Panc1 (cell line): ENCODE measurements around the gene TWF2.

Source experiments
- POLR2AphosphoS5 ChIP-seq: IDR thresholded peaks from 2 replicates; pipeline ENCODE4 v1.6.1; 2012; ENCODE audit warnings: mild to moderate bottlenecking, low read depth, low read length, moderate library complexity
- TCF7L2 ChIP-seq: IDR thresholded peaks from 2 replicates; pipeline ENCODE4 v1.6.1; 2011; ENCODE audit warnings: mild to moderate bottlenecking, low read depth, low read length, inconsistent platforms
- TF ChIP-seq, protein P1 (sequence below): fragments of 450-650 bp; IDR thresholded peaks from 2 replicates; pipeline ENCODE4 v1.5.1; 2017; ENCODE audit warnings: mild to moderate bottlenecking
- TF ChIP-seq, protein P2 (sequence below), 2 experiments: IDR thresholded peaks; 2 replicates each; pipeline ENCODE4 v1.6.1; 2011 to 2012; ENCODE audit warnings: low read depth in 2 of 2, control low read depth in 1 of 2, low read length in 1 of 2, mild to moderate bottlenecking in 1 of 2, moderate library complexity in 1 of 2; ENCODE audit not compliant: insufficient read depth in 1 of 2

DNA sequence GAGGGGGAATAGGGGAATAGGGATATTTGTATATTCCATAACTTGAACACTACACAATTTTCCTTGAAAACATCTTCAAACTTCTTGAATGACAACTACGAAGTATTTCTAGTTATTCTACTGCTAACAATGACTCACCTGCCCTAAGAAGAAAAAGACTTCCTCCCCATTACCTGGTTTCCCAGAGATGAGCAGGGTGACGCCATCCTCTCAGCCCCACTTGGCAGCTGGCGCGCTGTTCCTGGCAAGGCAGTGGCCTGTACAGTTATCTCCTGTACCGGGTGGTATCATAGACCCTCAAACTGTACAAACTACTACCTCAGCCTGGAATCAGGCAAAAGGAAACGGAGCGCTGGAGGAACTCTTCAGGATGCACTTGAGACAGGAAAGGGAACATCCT lies 29.1 kb upstream of the TWF2 start:
- TF ChIP-seq, protein P1, sequence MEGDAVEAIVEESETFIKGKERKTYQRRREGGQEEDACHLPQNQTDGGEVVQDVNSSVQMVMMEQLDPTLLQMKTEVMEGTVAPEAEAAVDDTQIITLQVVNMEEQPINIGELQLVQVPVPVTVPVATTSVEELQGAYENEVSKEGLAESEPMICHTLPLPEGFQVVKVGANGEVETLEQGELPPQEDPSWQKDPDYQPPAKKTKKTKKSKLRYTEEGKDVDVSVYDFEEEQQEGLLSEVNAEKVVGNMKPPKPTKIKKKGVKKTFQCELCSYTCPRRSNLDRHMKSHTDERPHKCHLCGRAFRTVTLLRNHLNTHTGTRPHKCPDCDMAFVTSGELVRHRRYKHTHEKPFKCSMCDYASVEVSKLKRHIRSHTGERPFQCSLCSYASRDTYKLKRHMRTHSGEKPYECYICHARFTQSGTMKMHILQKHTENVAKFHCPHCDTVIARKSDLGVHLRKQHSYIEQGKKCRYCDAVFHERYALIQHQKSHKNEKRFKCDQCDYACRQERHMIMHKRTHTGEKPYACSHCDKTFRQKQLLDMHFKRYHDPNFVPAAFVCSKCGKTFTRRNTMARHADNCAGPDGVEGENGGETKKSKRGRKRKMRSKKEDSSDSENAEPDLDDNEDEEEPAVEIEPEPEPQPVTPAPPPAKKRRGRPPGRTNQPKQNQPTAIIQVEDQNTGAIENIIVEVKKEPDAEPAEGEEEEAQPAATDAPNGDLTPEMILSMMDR: no peak
- TF ChIP-seq POLR2AphosphoS5 (no peak), TCF7L2 (no peak)
- TF ChIP-seq, protein P2, sequence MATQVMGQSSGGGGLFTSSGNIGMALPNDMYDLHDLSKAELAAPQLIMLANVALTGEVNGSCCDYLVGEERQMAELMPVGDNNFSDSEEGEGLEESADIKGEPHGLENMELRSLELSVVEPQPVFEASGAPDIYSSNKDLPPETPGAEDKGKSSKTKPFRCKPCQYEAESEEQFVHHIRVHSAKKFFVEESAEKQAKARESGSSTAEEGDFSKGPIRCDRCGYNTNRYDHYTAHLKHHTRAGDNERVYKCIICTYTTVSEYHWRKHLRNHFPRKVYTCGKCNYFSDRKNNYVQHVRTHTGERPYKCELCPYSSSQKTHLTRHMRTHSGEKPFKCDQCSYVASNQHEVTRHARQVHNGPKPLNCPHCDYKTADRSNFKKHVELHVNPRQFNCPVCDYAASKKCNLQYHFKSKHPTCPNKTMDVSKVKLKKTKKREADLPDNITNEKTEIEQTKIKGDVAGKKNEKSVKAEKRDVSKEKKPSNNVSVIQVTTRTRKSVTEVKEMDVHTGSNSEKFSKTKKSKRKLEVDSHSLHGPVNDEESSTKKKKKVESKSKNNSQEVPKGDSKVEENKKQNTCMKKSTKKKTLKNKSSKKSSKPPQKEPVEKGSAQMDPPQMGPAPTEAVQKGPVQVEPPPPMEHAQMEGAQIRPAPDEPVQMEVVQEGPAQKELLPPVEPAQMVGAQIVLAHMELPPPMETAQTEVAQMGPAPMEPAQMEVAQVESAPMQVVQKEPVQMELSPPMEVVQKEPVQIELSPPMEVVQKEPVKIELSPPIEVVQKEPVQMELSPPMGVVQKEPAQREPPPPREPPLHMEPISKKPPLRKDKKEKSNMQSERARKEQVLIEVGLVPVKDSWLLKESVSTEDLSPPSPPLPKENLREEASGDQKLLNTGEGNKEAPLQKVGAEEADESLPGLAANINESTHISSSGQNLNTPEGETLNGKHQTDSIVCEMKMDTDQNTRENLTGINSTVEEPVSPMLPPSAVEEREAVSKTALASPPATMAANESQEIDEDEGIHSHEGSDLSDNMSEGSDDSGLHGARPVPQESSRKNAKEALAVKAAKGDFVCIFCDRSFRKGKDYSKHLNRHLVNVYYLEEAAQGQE (IDR thresholded peaks at IDR 0.05; ENCODE audit: insufficient read depth in 1 of 2, low read depth in 2 of 2, low read length in 1 of 2): no peak
